Stimulated activated effector memory CD8-positive, alpha-beta T cell treated with anti-CD3 and anti-CD28 coated beads, Interleukin-12 subunit alpha, Interleukin-12 subunit beta, amount 100 ng/mL, for 72 hours (primary cell): Measurements from ENCODE around the gene PPIH.
"Not testable (repeated sequence)": the region's sequence is repeated elsewhere in the genome, so short reads cannot be mapped to it uniquely, and the experiment has no call there.

Source experiments
- ATAC-seq: fragments of 150-1000 bp; cut with Tn5 transposase; 2 replicates; pipeline ENCODE4 v1.10.0; 2021
- DNase-seq, 2 donors: peaks; one replicate each; pipeline ENCODE4 v3.0.0; 2021 to 2022; ENCODE audit warnings: low spot score in 2 of 2
- H3K27ac Mint-ChIP-seq: one replicate; pipeline ENCODE4 v1.8.0; 2022; ENCODE audit warnings: mild to moderate bottlenecking, mixed read lengths
- H3K36me3 Mint-ChIP-seq: one replicate; pipeline ENCODE4 v1.8.0; 2022; ENCODE audit warnings: mild to moderate bottlenecking, mixed read lengths
- H3K4me1 Mint-ChIP-seq: one replicate; pipeline ENCODE4 v1.8.0; 2022; ENCODE audit warnings: mixed read lengths
- H3K4me3 Mint-ChIP-seq: one replicate; pipeline ENCODE4 v1.8.0; 2022; ENCODE audit warnings: mild to moderate bottlenecking, mixed read lengths
- H3K9me3 Mint-ChIP-seq: one replicate; pipeline ENCODE4 v1.8.0; 2022; ENCODE audit warnings: mixed read lengths

The PPIH gene

GRCh38 chr1:42657981-42658876 lies at the start of gene PPIH:
Gene PPIH (plus strand): TSS chr1:42658423. CDS start chr1:42658447, 24 bp downstream.
- Mint-ChIP-seq H3K27ac (peak within 1 kb of the TSS; percentile 93), H3K9me3 (no peaks in the 10 kb centered on the region), H3K4me1 (peaks cover 47% of the 10 kb centered on the region), H3K4me3 (peak within 1 kb of the TSS; percentile 96), H3K36me3 (peaks cover 44% of the 10 kb centered on the region)
- peak; percentile 99 for ATAC-seq
- peak; percentile 86 to 95 for DNase-seq

DNA sequence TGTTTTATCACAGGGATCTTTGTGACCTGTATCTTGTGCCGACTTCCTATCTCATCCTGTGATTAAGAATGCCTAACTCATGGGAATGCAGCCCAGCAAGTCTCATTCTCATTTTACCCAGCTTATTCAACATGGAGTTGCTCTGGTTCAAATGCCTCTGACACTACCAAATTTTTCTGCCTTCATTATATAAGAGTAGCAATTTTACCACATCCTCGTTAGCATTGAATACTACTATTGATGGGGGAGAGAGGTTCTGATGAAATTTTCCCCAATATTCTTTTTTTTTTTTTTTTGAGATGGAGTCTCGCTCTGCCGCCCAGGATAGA lies 44.5 kb upstream of the PPIH start:
- H3K27ac Mint-ChIP-seq, result no peak overlapping the region
- DNase-seq (no peak), ATAC-seq (no peak)
- H3K4me3 Mint-ChIP-seq, result no peak overlapping the region
- H3K4me1 Mint-ChIP-seq, result no peaks in the 10 kb centered on the region
- no peaks in the 10 kb centered on the region for H3K9me3 Mint-ChIP-seq
- no peaks in the 10 kb centered on the region for H3K36me3 Mint-ChIP-seq

DNA sequence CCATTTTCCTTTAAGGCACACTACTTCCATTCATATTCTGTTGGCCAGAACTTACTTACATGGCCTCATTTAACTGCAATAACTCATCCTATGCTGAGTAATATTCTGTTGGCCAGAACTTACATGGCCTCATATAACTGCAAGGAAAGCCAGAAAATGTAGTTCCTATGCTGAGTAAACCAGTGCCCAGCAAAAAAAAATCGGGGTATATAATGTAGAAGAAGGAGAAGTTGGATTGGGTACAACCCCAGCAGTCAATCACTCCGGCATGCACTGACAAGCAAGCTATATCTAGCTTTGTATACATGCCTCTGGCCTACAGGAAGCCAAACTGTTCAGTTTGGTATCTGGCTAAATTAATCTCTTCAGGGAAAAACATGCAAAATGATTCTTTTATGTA lies 39.4 kb upstream of the PPIH start:
- H3K4me3 Mint-ChIP-seq, result no peak overlapping the region
- no peaks in the 10 kb centered on the region for H3K4me1 Mint-ChIP-seq
- no peaks in the 10 kb centered on the region for H3K9me3 Mint-ChIP-seq
- no peak overlapping the region for H3K27ac Mint-ChIP-seq
- ATAC-seq, result no peak
- H3K36me3 Mint-ChIP-seq, result no peaks in the 10 kb centered on the region
- DNase-seq, result no peak

DNA sequence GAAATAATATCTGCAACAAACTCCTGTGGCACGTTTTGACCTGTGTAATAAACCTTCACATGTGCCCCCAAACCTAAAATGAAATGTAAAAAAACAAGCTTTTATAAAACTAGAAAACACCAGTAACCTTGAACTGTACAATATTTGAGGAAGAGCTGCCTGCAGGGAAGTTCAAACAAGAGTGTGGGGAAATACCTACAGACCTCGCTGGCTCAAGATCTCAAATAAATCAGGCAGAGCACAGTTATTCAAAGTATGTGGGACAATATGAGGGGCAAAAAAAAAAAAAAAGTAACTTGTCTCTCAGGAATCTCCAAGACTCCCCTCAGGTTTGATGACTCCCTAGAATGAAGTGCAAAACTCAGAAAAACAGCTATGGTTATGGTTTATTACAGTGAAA lies 37.9 kb upstream of the PPIH start:
- no peaks in the 10 kb centered on the region for H3K4me1 Mint-ChIP-seq
- H3K27ac Mint-ChIP-seq, result no peak overlapping the region
- no peaks in the 10 kb centered on the region for H3K36me3 Mint-ChIP-seq
- ATAC-seq (no peak), DNase-seq (no peak)
- no peaks in the 10 kb centered on the region for H3K9me3 Mint-ChIP-seq
- H3K4me3 Mint-ChIP-seq, result no peak overlapping the region

DNA sequence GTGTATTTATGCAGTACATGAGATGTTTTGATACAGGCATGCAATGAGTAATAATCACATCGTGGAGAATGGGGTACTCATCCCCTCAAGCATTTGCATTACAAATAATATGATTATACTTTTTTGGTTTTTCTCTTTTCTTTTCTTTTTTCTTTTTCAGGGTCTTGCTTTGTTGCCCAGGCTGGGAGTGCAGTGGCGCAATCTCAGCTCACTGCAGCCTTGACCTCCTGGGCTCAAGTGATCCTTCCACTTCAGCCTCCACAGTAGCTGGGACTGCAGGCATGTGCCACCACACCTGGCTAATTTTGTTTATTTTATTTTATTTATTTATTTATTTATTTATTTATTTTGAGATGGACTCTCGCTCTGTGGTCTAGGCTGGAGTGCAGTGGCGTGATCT lies 37.0 kb upstream of the PPIH start:
- not testable (repeated sequence) for H3K4me1 Mint-ChIP-seq, H3K36me3 Mint-ChIP-seq

GRCh38 chr1:42627205-42627604 lies 31.0 kb upstream of the PPIH start:
- H3K4me1 Mint-ChIP-seq, result not testable (repeated sequence)

More for the DNA sequence above, 37.0 kb upstream of the PPIH start:
- ATAC-seq, DNase-seq, H3K4me3 Mint-ChIP-seq, H3K27ac Mint-ChIP-seq, H3K9me3 Mint-ChIP-seq: not testable (repeated sequence)

GRCh38 chr1:42639116-42639515 lies 19.1 kb upstream of the PPIH start:
- Mint-ChIP-seq H3K27ac (no peak overlapping the region), H3K9me3 (no peaks in the 10 kb centered on the region), H3K4me3 (no peak overlapping the region), H3K4me1 (no peaks in the 10 kb centered on the region), H3K36me3 (no peaks in the 10 kb centered on the region)
- DNase-seq, result no peak
- ATAC-seq, result no peak

More at GRCh38 chr1:42627205-42627604, 31.0 kb upstream of the PPIH start:
- DNase-seq, H3K36me3 Mint-ChIP-seq, H3K4me3 Mint-ChIP-seq, H3K27ac Mint-ChIP-seq, H3K9me3 Mint-ChIP-seq, ATAC-seq: not testable (repeated sequence)

DNA sequence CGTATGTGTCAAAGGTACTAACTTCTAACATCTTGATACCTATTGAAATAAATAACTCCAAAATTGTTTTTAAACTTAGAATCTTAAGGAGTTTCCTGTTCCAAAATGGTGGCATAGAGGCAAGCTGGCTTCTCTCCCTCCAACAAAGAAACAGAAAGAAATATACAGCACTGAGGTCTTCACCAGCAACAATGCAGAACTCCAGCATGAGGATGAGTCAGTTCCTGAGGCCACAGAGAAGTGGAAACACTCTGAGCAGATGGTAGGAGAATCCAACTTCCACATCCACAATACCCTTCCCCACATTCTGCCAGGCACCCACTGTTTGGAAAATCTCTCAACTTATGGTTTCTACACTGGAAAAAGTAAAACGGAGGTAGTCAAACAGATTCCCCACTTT lies 12.2 kb upstream of the PPIH start:
- no peak overlapping the region for H3K4me3 Mint-ChIP-seq
- H3K27ac Mint-ChIP-seq, result no peak overlapping the region
- no peaks in the 10 kb centered on the region for H3K36me3 Mint-ChIP-seq

GRCh38 chr1:42657201-42657600 lies 1.0 kb upstream of the PPIH start:
- ATAC-seq (no peak), DNase-seq (no peak)
- Mint-ChIP-seq H3K27ac (peak overlapping the region; percentile 93), H3K4me3 (peak overlapping the region; percentile 96), H3K4me1 (peaks cover 47% of the 10 kb centered on the region), H3K9me3 (no peaks in the 10 kb centered on the region), H3K36me3 (peaks cover 35% of the 10 kb centered on the region)

More for the DNA sequence above, 12.2 kb upstream of the PPIH start:
- DNase-seq (no peak), ATAC-seq (no peak)
- peaks cover 7% of the 10 kb centered on the region for H3K9me3 Mint-ChIP-seq
- no peaks in the 10 kb centered on the region for H3K4me1 Mint-ChIP-seq

DNA sequence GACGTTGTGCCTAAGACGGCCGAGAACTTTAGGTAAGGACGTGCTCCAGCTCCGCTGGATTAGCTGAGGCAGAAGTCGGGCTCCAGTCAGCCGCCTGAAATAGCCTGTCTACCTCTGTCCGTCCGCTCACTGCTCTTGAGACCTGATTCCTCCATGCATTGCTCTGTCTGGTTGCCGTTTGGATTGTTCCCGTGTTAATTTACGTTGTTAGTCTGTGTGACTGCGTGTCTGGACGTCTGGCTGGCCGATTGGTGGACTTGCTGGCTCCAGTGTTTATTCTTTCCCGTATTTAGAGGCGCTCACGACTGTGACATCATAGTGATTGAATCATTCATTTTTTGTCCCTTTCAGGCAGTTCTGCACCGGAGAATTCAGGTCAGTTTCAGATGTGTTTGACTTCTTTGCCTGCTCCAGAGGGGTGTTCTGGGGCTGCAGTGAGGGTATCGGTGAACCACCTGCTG lies 684 bp downstream of the PPIH start:
- no peak for ATAC-seq
- no peak for DNase-seq
- H3K4me3 Mint-ChIP-seq, result peak overlapping the region; percentile 96
- H3K27ac Mint-ChIP-seq, result peak overlapping the region; percentile 93
- H3K4me1 Mint-ChIP-seq, result peaks cover 51% of the 10 kb centered on the region
- H3K36me3 Mint-ChIP-seq, result peaks cover 51% of the 10 kb centered on the region
- H3K9me3 Mint-ChIP-seq, result no peaks in the 10 kb centered on the region

- H3K4me1 Mint-ChIP-seq, result peaks cover 53% of the 10 kb centered on the region
- peak overlapping the region; percentile 96 for H3K4me3 Mint-ChIP-seq
- DNase-seq, result peak in 1 of 2 donors; percentile 44
- no peaks in the 10 kb centered on the region for H3K9me3 Mint-ChIP-seq
- peaks cover 68% of the 10 kb centered on the region for H3K36me3 Mint-ChIP-seq
- peak; percentile 69 for ATAC-seq
- peak overlapping the region; percentile 80 for H3K27ac Mint-ChIP-seq
These were observed 2.8 kb downstream of the PPIH start for GRCh38 chr1:42660907-42661500.

- no peak for ATAC-seq
- H3K27ac Mint-ChIP-seq, result no peak overlapping the region
- H3K9me3 Mint-ChIP-seq, result no peaks in the 10 kb centered on the region
- peaks cover 90% of the 10 kb centered on the region for H3K36me3 Mint-ChIP-seq
- H3K4me3 Mint-ChIP-seq, result no peak overlapping the region
- DNase-seq, result peak in 1 of 2 donors; percentile 35
- H3K4me1 Mint-ChIP-seq, result peaks cover 5% of the 10 kb centered on the region
These were observed 11.7 kb downstream of the PPIH start for GRCh38 chr1:42669936-42670335.

DNA sequence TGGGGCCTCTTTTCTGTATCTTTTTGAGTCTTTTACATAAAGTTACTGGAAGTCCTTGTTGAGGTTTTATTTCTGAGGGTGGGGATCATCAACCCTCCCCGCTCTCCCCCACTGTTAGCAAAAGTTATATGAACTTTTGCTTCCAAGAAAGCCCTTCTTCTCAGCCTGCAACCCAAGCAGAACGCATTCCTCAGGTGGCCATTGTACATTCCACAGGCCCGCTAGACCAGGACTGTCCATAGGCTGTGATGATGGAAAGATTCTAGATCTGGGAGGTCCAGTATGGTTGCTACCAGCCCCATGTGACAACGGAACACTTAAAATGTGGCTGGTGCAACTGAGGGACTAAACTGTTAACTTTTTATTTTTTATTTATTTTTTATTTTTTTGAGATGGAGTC lies 12.2 kb downstream of the PPIH start:
- peaks cover 90% of the 10 kb centered on the region for H3K36me3 Mint-ChIP-seq
- DNase-seq (peak in 1 of 2 donors; percentile 26), ATAC-seq (no peak)
- H3K4me1 Mint-ChIP-seq, result peaks cover 5% of the 10 kb centered on the region
- no peaks in the 10 kb centered on the region for H3K9me3 Mint-ChIP-seq
- no peak overlapping the region for H3K27ac Mint-ChIP-seq
- no peak overlapping the region for H3K4me3 Mint-ChIP-seq

DNA sequence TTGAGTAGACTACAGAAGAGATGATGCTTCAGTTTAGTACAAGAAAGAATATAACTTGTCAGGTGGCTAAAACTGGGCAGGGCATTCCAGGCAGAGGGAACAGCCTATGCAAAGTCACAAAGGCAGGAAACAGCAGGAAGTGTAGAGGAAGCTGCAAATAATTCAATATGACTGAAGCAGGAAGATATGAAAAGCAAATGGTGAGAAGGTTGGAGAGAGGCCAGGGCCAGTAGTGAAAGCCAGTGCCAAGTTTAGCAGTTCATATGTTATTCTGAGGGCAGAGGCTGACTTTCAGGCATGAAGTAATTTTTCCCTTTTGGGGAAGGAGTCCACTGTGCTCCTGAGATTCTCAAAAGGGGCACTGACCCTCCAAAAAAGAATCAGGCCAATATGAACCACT lies 16.0 kb downstream of the PPIH start:
- H3K36me3 Mint-ChIP-seq, result peaks cover 54% of the 10 kb centered on the region
- ATAC-seq (no peak), DNase-seq (no peak)
- peak overlapping the region; percentile 85 for H3K27ac Mint-ChIP-seq
- H3K4me1 Mint-ChIP-seq, result peaks cover 5% of the 10 kb centered on the region
- H3K4me3 Mint-ChIP-seq, result no peak overlapping the region
- no peaks in the 10 kb centered on the region for H3K9me3 Mint-ChIP-seq

- H3K4me1 Mint-ChIP-seq, result peaks cover 5% of the 10 kb centered on the region
- H3K4me3 Mint-ChIP-seq, result no peak overlapping the region
- peak overlapping the region; percentile 85 for H3K27ac Mint-ChIP-seq
- H3K36me3 Mint-ChIP-seq, result peaks cover 49% of the 10 kb centered on the region
- DNase-seq, result no peak
- no peak for ATAC-seq
- H3K9me3 Mint-ChIP-seq, result no peaks in the 10 kb centered on the region
These were observed 16.5 kb downstream of the PPIH start for GRCh38 chr1:42674682-42675081.

GRCh38 chr1:42675467-42675866 lies 17.2 kb downstream of the PPIH start:
- ATAC-seq, result no peak
- DNase-seq, result no peak
- Mint-ChIP-seq H3K36me3 (peaks cover 41% of the 10 kb centered on the region), H3K27ac (peak overlapping the region; percentile 23), H3K9me3 (no peaks in the 10 kb centered on the region), H3K4me3 (no peak overlapping the region), H3K4me1 (peaks cover 10% of the 10 kb centered on the region)
